HG03025 (cell line): ENCODE data around the gene SEC62.
A peak's percentile ranks its signal among the peaks of the same experiment; 100 is the strongest.

Experiments used
- ATAC-seq: cut with Tn5 transposase; IDR thresholded peaks from one replicate; pipeline ENCODE4 v1.9.1; 2021; ENCODE audit warnings: mild to moderate bottlenecking, moderate library complexity; ENCODE audit not compliant: unreplicated experiment, low FRiP score

The SEC62 gene, protein sequence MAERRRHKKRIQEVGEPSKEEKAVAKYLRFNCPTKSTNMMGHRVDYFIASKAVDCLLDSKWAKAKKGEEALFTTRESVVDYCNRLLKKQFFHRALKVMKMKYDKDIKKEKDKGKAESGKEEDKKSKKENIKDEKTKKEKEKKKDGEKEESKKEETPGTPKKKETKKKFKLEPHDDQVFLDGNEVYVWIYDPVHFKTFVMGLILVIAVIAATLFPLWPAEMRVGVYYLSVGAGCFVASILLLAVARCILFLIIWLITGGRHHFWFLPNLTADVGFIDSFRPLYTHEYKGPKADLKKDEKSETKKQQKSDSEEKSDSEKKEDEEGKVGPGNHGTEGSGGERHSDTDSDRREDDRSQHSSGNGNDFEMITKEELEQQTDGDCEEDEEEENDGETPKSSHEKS

DNA sequence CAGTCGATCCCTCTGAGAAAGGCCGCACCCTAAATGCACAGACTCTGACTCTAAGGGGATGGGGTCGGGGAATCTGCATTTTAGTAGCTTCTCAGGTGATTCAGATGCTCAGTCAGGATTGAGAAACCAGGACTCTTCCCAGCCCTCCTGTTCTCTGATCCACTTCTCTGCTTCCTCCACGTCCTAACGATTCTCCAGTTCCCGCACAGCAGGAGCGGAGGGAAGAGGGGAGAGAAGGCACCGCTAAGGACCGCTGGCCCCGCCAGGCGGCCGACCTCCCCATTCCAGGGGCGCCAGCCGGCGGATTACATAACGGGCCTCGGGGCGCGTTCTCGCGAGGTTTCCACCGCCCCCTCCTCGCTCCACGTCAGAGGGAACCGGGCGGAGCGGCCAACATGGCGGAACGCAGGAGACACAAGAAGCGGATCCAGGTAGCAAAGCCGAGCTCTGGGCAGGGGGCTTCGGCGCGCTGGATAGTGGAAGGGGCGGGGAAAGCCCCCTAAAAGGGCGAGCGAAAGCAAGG, at the start of gene SEC62:
Gene SEC62 (plus strand): TSS at position 380 of the 523 bp plus-strand sequence. CDS start 16 bp downstream, at position 396.
- ATAC-seq: peak; percentile 77

DNA sequence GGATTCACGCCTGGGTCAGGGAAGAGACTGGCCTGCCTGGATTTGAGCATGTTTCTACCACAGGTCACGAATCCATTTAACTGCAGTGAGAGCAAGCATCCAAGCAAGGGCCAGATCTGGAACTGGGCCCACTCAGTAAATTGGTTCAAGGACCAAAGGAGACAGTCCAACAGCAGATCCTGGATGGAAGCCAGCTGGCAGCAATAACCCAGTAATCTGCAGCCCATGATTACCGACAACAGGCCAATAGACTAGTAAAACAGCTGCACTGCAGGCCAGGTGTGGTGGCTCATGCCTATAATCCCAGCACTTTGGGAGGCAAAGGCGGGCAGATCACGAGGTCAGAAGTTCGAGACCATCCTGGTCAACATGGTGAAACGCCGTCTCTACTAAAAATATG, 43.4 kb upstream of the SEC62 start:
- no peak for ATAC-seq

- no peak for ATAC-seq
Measured at GRCh38 chr3:169923831-169924230, 42.8 kb upstream of the SEC62 start.

DNA sequence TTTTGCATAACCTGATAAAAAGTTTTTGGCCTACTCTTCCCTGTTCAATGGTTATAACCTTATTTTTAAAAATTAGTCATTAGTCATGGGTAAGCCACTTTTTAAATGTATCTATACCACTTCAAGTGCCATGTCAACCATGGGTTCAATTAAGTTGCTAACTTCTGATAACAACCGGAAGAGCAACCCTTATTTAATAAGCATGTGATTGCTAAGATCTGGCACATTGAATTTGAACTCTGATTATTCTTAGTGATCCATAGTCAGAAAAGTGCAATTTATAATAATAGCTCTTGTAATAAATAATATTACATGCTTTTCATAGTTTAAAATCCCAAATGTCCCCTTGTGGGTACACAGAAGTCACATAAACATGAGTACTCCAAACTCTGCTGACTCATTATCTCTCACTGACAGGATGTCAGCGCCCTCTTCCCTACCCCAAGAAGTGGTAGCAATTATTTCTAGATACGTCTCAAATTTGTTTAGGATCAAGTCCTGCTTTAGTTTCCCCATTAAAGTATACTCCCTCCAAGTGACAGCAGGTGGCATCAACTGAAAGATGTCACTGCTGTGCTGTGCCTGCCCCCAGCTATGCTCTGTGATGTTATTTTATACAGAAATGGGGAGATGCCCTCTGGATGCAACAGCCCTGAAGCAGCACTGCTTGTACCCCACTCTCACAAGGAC, 36.6 kb upstream of the SEC62 start:
- ATAC-seq: no peak

GRCh38 chr3:169930843-169931242, 35.8 kb upstream of the SEC62 start:
- ATAC-seq: no peak

DNA sequence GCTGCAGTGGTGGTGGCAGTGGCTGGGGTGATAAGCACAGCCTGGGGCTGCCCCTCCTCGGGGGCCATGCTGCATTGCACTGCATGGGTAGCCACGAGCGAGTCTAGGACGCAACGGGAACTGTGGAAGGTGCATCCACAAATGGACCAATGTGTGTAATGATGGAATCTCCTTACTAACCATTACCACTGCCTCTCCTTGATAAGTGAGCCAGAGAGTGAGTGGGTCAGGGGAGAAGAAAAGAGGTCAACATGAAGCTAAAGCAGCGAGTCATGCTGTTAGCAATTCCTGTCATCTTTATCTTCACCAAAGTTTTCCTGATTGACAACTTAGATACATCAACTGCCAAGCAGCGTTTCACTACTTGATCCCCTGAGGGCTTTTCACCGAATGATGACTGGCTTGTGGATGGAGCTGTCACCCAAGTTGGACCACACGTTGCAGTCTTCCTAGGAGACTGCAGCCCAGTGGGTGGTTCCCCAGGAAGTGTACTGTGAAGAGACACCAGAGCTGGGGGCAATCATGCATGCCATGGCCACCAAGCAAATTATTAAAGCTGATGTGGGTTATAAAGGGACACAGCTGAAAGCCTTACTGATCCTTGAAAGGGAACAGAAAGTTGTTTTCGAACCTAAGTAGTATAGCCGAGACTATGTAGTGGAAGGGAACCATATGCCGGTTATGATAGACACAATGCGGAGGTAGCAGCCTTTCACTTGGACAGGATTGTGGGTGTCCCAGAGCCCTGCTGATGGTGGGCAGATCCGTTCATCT, 34.7 kb upstream of the SEC62 start:
- ATAC-seq: peak; percentile 95

DNA sequence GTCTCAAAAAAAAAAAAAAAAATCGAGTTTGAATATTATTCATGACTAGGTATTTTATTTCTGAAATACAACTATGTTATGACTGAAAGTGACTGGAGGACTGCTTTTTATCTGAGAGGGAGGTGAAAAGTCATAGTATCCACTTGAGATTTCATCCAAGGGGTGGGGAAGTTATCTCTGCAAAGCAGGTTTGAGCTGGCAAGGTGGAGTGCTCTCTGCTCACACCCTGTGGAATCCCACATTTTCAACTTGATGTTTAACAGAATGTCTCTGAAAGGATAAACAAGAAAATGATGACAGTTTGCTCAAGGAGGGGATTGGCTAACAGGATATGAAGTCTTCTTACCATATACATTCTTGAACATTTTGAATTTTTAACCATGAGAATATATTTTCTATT, 27.3 kb upstream of the SEC62 start:
- no peak for ATAC-seq

DNA sequence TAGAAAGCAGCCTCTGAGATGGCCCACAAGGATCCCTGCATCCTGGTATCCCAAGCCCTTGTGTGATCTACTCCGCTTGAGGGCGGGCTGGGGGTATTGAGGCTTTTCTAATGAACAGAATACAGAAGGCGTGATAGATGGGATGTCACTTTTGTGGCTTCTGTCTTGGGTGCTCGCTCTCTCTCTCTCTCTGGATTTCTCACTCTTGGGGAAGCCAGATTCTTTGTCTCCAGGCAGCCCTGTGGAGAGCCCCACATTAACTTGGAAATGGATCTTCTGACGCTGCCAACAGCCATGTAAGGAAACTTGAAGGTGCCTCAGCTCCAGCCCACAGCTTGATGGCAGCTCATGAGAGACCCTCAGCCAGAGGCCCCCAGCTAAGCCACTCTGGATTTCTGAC, 26.9 kb upstream of the SEC62 start:
- no peak for ATAC-seq

- ATAC-seq: peak; percentile 69
Measured at GRCh38 chr3:169940470-169941181, 26.0 kb upstream of the SEC62 start.

DNA sequence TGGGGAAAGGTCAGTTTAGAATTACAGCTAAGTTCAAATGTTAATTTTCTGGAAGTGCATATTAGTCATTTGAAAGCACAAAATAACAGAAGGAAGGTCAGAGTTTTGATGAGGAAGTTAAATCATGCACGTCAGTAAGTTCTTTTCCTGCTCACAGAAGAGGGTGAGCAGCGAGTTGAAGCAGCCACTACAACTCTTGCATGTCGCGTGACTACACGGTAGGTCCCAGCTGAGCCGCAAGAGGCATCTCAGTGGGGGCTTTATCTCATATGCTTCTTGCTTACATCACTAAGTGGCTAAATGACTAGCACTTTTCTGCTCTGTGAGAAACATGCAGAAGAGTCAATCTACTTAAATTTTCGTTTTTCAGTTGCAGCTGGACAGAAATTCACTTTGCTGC, 21.3 kb upstream of the SEC62 start:
- ATAC-seq: peak; percentile 77

DNA sequence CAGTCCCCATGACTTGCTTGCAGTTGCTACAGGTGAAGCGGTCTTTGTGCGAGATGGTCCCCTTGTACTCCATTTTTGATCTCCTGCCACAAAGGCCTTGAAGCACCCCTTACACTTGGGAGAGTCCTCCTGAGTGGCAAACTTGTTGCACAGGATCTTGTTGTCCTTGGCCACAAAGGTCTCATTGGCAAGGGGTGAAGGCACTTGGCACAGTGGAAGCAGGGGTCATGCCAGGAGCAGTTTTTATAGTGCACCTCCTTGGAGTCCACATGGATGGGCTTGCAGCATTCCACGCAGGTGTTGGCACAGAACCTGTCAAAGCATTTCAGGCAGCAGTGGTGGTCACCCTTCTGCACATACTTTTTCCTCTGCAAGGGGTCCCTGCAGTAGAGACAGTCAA, 20.3 kb upstream of the SEC62 start:
- no peak for ATAC-seq

DNA sequence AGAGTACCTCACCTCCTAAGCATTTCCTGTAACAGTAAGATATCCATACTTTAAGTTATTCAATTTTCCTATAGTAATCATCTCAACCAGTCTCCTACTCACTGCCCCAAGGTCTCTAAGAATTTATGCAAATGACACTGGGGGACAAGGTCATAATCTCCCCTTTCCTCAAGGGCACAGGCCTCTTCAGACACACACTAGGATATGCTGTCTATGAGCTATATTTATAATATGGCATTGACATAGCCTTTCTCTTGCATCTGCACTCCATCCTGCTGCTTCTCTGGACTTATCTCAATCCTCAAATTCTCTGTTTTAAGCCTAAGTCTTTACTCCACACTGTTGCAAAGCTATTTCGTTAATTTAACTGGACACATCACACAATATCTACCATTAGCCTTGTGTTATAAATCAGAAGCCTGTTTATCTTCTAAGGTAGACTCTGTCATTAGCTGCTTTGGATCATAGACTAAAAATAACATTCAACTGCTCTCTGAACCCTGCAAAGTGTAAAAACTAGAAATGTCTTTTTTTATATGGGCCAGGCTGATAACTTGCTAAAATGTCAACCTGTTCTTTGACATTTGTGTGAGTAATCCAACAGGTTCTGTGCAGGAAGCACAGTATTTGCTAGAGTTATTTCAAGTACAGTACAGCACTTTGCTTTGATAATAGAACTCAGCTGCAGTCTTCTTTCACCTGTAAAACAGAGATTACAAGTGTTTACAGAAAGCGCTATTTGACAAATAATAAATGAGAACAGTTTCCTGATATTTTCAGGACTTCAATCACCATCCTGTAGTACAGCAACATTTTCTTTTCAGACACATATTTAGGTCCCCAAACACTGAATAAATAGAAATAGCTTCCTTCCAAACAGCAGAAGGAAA, 17.8 kb upstream of the SEC62 start:
- no peak for ATAC-seq

- no peak for ATAC-seq
Measured at GRCh38 chr3:169952045-169952444, 14.6 kb upstream of the SEC62 start.

DNA sequence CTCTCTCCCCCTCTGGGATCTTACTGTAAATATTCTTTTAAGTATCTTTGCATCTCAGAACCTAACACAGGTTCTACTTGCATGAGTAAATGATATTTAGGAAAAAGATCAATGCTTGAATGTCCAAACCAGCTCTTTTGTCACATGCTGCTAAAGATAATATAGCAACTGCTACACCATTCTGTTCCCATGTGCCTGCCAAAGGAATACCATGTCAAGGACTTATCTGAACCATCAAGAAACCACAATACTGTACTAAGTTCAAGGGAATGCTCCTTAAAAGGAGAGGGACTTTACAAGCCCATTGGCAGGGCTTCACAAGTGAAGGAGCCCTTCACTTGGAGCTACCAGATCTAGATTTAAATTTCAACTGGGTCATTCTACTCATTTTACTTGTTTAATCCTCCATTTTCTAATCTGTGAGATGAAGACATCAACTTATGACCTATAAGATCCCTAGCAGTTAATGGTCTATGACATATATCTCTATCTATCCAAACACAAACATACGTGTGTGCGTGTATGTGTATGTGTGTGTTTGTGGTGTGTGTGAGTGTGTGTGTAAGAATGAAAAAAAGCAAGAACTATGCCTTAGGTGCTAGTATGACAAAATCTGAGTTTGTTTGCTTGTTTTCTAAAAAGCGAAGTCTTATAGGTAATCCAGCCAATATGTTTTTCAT, 13.0 kb upstream of the SEC62 start:
- ATAC-seq: no peak

DNA sequence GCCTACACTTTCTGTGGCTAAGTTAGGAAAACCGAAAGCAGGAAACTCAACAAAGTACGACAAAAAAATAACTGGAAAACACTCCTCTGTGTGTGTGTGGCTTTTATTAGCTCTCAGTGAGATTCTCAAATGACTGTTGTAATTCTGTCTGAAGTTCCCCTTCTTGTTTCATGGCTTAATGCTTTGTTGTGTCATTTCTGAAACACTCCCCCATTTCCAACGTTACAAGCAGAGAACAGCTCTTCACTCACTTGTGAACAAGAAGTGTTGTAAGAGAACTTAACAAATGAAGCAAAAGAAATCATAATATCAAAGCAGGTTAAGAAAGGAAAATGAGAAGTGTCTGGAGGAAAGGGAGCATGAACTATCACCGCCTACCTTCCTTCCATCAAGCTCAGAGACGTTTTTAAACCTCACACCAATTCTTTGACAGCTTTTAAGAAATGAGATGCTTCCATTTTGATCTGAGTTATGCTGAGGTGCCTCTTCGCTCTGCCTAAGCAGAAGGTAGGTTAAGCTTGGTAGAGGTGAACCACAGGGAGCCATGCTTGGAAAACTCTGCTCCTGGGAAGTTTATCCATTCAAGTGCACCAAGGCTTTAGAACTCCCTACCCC, 12.4 kb upstream of the SEC62 start:
- peak; percentile 61 for ATAC-seq

DNA sequence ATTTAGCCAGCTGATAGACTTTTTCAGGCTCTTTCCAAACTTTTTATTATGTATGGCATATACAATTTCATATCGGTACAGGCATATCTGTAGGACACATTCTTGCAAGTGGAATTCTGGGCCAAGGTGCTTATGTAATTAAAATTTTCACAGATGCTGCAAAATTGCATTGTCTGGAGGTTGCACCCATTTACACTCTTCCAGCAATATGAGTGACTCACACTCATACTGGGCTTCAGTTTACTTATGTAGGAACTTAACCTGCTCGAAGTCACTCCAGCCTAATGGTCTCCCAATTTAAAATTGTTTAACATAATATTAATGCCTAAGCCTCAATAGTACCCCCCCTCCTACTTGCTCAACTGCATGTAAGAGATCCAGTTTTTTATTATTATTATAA, 11.2 kb upstream of the SEC62 start:
- no peak for ATAC-seq

- no peak for ATAC-seq
Measured at GRCh38 chr3:169964176-169964575, 2.4 kb upstream of the SEC62 start.
